Measurements from ENCODE around the gene RAG1. TPM values are rescaled to one million over a fixed set of nuclear protein-coding genes. Genes with fewer than 3 reads are reported as not detected.

Gene RAG1
- total RNA-seq, 1 donor from 2014 or later = under 0.01 TPM

DNA sequence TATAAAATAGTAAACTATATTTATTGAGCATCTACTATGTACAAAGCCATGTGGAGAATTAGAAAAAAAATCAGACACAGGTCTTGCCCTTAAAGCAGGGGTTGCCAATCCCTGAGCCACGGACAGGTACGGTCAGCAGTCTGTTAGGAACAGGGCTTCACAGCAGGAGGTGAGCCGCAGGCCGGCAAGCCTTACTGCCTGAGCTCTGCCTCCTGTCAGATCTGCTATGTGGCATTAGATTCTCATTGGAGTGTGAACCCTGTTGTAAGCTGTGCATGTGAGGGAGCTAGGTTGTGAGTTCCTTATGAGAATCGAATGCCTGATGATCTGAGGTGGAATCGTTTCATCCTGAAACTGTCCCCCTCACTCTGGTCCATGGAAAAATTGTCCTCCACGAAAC is 32.4 kb downstream of the RAG1 start:
- Histone ChIP-seq H3K9me3 (no peaks in the 10 kb centered on the region), H3K36me3 (no peaks in the 10 kb centered on the region), H3K4me1 (peaks cover 0 to 3% of the 10 kb centered on the region in 2 donors), H3K27ac (no peak overlapping the region), H3K27me3 (no peaks in the 10 kb centered on the region), H3K4me3 (no peak overlapping the region)
- TF ChIP-seq, protein P1, sequence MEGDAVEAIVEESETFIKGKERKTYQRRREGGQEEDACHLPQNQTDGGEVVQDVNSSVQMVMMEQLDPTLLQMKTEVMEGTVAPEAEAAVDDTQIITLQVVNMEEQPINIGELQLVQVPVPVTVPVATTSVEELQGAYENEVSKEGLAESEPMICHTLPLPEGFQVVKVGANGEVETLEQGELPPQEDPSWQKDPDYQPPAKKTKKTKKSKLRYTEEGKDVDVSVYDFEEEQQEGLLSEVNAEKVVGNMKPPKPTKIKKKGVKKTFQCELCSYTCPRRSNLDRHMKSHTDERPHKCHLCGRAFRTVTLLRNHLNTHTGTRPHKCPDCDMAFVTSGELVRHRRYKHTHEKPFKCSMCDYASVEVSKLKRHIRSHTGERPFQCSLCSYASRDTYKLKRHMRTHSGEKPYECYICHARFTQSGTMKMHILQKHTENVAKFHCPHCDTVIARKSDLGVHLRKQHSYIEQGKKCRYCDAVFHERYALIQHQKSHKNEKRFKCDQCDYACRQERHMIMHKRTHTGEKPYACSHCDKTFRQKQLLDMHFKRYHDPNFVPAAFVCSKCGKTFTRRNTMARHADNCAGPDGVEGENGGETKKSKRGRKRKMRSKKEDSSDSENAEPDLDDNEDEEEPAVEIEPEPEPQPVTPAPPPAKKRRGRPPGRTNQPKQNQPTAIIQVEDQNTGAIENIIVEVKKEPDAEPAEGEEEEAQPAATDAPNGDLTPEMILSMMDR (IDR thresholded peaks at IDR 0.05) = no peak
- intact Hi-C loops (cut with DNase I) = no loop called here
- no peak for DNase-seq (ENCODE audit: low spot score in 2 of 2)

DNA sequence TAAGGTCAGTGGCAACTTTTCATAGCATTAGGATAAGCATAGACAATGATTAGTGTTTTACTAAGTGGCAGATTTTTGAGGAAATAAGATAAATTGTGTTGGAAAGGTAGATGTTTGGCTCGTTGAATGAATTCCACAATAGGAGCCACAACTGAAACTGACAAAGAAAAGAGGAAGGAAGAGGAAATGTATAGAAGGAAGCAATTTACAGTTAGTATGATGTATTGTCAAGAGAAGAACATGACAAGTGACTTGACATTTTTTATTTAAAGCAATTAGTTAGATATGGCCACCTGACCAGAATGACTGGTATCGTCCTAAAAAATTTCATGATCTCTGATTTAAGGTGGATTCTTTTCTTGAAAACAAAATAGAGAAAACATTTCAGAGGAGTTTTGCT is 33.3 kb downstream of the RAG1 start:
- TF ChIP-seq, protein P1 (IDR thresholded peaks at IDR 0.05) = no peak
- intact Hi-C loops (cut with DNase I) = no loop called here
- Histone ChIP-seq H3K4me3 (no peak overlapping the region), H3K4me1 (no peaks in the 10 kb centered on the region), H3K36me3 (no peaks in the 10 kb centered on the region), H3K9me3 (no peaks in the 10 kb centered on the region), H3K27ac (no peak overlapping the region), H3K27me3 (no peaks in the 10 kb centered on the region)
- DNase-seq (ENCODE audit: low spot score in 2 of 2) = no peak

DNA sequence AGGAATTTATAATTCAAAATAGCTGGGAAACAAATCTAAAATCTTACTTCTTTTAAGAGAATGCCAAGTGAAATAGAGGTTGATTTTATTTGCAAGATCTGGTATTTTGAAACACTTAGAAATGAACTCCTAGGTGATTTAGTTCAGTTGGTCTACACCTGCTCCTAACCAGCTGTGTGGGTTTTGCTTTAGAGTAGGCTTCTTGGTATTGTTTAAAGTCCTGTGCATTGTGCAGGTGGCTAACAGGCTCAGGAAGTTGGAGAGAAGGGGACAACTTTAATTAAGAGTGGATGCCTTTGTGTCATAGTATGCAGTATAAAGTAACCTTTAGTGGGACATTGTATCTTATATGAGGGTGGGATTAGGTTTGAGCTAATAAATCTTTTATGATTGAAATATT is 34.3 kb downstream of the RAG1 start:
- Histone ChIP-seq H3K27ac (no peak overlapping the region), H3K4me1 (no peaks in the 10 kb centered on the region), H3K4me3 (no peak overlapping the region), H3K9me3 (no peaks in the 10 kb centered on the region), H3K36me3 (no peaks in the 10 kb centered on the region), H3K27me3 (no peaks in the 10 kb centered on the region)
- DNase-seq (ENCODE audit: low spot score in 2 of 2) = no peak
- intact Hi-C loops (cut with DNase I) = no loop called here
- TF ChIP-seq, protein P1 (IDR thresholded peaks at IDR 0.05) = no peak

DNA sequence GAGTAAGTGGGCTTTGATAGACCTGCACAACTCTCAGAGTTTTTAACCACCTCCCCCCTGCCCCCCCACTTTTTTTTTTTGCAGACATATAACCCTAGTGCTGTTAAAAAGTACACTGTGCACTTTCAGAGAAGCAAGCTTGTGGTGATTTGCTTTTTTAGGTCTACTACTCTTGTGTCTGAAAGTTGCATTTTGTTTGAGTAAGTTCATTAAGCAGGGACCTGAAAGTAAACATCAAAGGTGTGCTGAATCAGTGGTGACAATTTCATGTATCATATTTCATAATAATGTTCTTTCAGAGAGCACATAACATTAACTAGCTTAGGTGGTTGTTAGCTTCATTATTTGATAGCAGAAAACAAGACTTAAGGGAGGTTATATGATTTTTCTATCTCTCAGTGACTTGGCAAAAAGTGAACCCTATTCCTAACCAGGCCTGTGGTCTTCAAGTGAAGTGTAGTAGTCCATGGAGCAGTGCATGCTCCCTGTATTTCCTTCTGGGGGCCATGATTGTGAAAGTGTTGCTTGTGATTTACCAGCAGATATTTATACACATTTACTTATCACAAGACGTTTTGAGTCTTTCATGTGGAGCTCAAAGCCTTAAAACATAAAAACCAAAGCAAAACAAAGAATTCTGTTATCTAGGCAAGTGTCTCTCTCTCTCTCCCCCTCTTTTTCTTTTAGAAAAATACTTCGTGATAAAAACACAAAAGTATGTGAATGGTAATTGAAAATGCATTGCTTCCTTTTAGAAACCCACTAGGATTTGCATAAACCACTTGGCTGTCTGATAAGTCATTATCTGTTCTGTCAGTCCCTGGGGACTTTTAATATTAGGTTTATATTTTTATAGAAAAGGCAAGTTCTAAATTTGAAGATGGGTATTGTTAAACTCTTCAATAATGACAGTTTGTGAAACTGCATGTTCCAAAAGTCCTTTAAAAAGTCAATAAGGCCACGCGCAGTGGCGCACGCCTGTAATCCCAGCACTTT is 37.7 kb downstream of the RAG1 start:
- no peaks in the 10 kb centered on the region for H3K4me1 ChIP-seq
- DNase-seq (ENCODE audit: low spot score in 2 of 2) = no peak
- H3K27me3 ChIP-seq = no peaks in the 10 kb centered on the region
- H3K4me3 ChIP-seq = no peak overlapping the region
- TF ChIP-seq, protein P1 (IDR thresholded peaks at IDR 0.05) = no peak
- no peaks in the 10 kb centered on the region for H3K36me3 ChIP-seq
- H3K27ac ChIP-seq = no peak overlapping the region
- H3K9me3 ChIP-seq = no peaks in the 10 kb centered on the region
- intact Hi-C loops (cut with DNase I) = no loop called here

DNA sequence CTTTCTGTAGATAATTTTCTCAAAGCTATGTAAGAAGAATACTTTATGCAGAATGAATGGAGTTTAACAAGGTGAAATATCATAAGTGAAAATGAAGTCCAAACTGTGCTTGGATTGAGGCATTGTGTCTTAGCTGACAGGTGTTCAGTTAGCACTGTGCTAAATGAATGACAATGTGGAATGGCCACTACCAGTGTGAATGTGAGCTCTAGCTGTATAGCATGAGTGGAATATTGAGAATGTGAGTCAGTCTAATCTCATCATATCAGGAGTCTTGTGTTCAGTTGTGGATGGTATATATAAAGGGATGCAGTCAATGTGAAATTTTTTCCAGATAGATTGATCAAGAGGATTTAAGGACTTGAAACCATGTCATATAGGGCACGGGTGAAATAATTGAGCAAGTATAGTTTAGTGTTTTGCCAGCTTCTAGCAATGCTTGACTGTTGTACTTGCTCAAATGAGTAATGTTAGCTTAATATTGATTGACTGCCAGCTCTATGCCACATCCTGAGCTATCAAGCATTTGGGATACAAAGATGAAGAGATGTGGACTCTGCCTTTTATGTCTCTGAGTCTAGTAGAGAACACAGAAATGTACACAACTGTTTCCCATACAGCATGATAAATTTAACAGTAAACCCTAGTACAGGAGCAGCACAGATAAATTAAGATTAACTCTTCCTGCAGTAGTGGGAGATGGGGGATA is 40.8 kb downstream of the RAG1 start:
- TF ChIP-seq, protein P1 (IDR thresholded peaks at IDR 0.05) = no peak
- Histone ChIP-seq H3K27me3 (no peaks in the 10 kb centered on the region), H3K36me3 (no peaks in the 10 kb centered on the region), H3K4me1 (no peaks in the 10 kb centered on the region), H3K4me3 (no peak overlapping the region), H3K27ac (no peak overlapping the region), H3K9me3 (no peaks in the 10 kb centered on the region)
- intact Hi-C loops (cut with DNase I) = no loop called here
- no peak for DNase-seq (ENCODE audit: low spot score in 2 of 2)

All from ascending aorta (tissue), 2 donors.